Heart left ventricle (tissue), 16 donors: Measurements from ENCODE around the gene CYP2E1. TPM values are rescaled to one million over a fixed set of nuclear protein-coding genes. Genes with fewer than 3 reads are reported as not detected.

Source experiments
- ATAC-seq, 4 donors: fragments of 200-7000 bp; cut with Tn5 transposase; one replicate each; pipeline ENCODE4 v1.9.1; 2020 to 2022; ENCODE audit warnings: moderate library complexity in 4 of 4, mild to moderate bottlenecking in 3 of 4, moderate number of reproducible peaks in 1 of 4
- DNase-seq, 5 donors: peaks; one replicate each; pipeline ENCODE4 v3.0.0-alpha.2; 2020
- H3K27ac ChIP-seq, 12 donors: fragments of 200-600 bp; sonication (generic) in 4 of 12; one replicate each; pipeline versions ENCODE4 v1.5.0 to v1.8.0; 2016 to 2022; ENCODE audit warnings: mild to moderate bottlenecking in 2 of 12
- H3K27me3 ChIP-seq, 9 donors: fragments of 200-600 bp; sonication (generic) in 2 of 9; one replicate each; pipeline versions ENCODE4 v1.5.1 to v1.8.0; 2016 to 2022; ENCODE audit warnings: mild to moderate bottlenecking in 3 of 9
- H3K36me3 ChIP-seq, 9 donors: fragments of 200-600 bp; sonication (generic) in 2 of 9; one replicate each; pipeline versions ENCODE4 v1.5.0 to v1.8.0; 2018 to 2022; ENCODE audit warnings: mild to moderate bottlenecking in 2 of 9
- H3K4me1 ChIP-seq, 12 donors: fragments of 200-600 bp; sonication (generic) in 4 of 12; one replicate each; pipeline versions ENCODE4 v1.5.0 to v1.8.0; 2016 to 2022; ENCODE audit warnings: mild to moderate bottlenecking in 3 of 12
- H3K4me3 ChIP-seq, 12 donors: fragments of 200-600 bp; sonication (generic) in 4 of 12; one replicate each; pipeline versions ENCODE4 v1.5.0 to v1.8.0; 2017 to 2022; ENCODE audit warnings: mild to moderate bottlenecking in 9 of 12, moderate library complexity in 4 of 12
- H3K9me3 ChIP-seq, 12 donors: fragments of 200-600 bp; sonication (generic) in 4 of 12; one replicate each; pipeline versions ENCODE4 v1.5.0 to v1.8.0; 2016 to 2022; ENCODE audit warnings: mild to moderate bottlenecking in 1 of 12
- POLR2A ChIP-seq, 2 donors: fragments of 450-650 bp; IDR thresholded peaks; one replicate each; pipeline ENCODE4 v1.6.1; 2017; ENCODE audit warnings: antibody characterized with exemption in 2 of 2, mild to moderate bottlenecking in 2 of 2, moderate library complexity in 2 of 2
- WGBS, 4 donors: extraction: QIAGEN DNeasy Blood & Tissue Kit in 2 of 4; methylation state at CpG; one replicate each; pipeline versions ENCODE4 v1.1.5 to v1.1.7; 2013 to 2018; 5-methylcytosine and 5-hydroxymethylcytosine counted together
- intact Hi-C, 10 donors: fragments of 100-400 bp; cut with DNase I; formaldehyde crosslinking; loops; one replicate each; pipeline versions ENCODE4 v1.11.1 to v1.14.2; 2022
- polyA plus RNA-seq, 2 donors: library from polyadenylated mRNA; stranded (reverse); fragments of 200-250 nt; gene quantifications; one replicate each; pipeline ENCODE4 v1.2.3, GENCODE V29; 2013
- total RNA-seq, 9 donors: library from RNA; depleted of rRNA in 2 of 9; stranded (reverse); fragments of >200 nt in 2 of 9; fragmentation: NEBNext Ultra II Directional in 3 of 9; extraction: Animal tissue kit (Norgen Biotek cat#: 25700) in 3 of 9; gene quantifications; one replicate each; pipeline versions ENCODE4 v1.1.0 to v1.2.4, GENCODE V29; 2016 to 2023
- TF ChIP-seq, protein P1 (sequence below), 12 donors: fragments of 200-600 bp; sonication (generic) in 4 of 12; IDR thresholded peaks; one replicate each; pipeline versions ENCODE4 v1.5.0 to v1.8.0; 2018 to 2022; ENCODE audit warnings: antibody characterized with exemption in 12 of 12, mild to moderate bottlenecking in 5 of 12
- donor health status: ischemic (EF 13 %, LVEDD 7.1; RV severe dilation, severe dysfunction).
- donor health status: healthy with polysubstance abuse.
- donor health status: DM: no; HTN: yes; CAD: no.
- donor health status: DM: no; HTN: no; CAD: no.
- donor health status: ischemic (EF 25% LVEDD 6.9; RV normal size, moderate dysfunction).
- donor health status: ischemic (EF 25% LVEDD 5.7; RV mildly dilated, moderate dysfunction).
- donor health status: healthy.
- donor health status: DM: yes; HTN: yes; CAD: no.
- donor health status: ischemic (EF 35%, LVEDD 5.7; RV mildly dilated, moderate dysfunction).
- donor health status: nonischemic (EF 11% LVEDD 7.7; RV severe dilation, severe dysfunction).
- donor health status: DM: yes; HTN: yes; CAD: no.
- donor health status: PGD.
- donor health status: ischemic (EF 29% LVEDD 5.4; RV normal size, mild dysfunction).
- donor health status: nonischemic (EF 23%, LVEDD 6.1; RV moderate dilation, normal function).

The CYP2E1 gene
- total and polyA plus RNA-seq, 11 donors: 0.43 to 2.2 (median 0.82) TPM; not detected in 2

GRCh38 chr10:133525444-133525843 is 1.7 kb upstream of the CYP2E1 start:
- Histone ChIP-seq H3K9me3 (peaks cover 0 to 24% (median 13%) of the 10 kb centered on the region in 12 donors), H3K27me3 (peaks cover 13 to 48% (median 33%) of the 10 kb centered on the region in 9 donors), H3K36me3 (no peaks in the 10 kb centered on the region), H3K4me3 (no peak overlapping the region), H3K4me1 (peaks cover 0 to 30% (median 12%) of the 10 kb centered on the region in 12 donors), H3K27ac (no peak overlapping the region)
- WGBS, 4 donors: 84 to 88% (median 85%) methylated on average over 7 of the region's 7 CpGs
- intact Hi-C loops: loop anchor here in 1 of 10 donors (10.0 kb wide), 1 partner anchor 201 kb away; no protein-coding TSS in a partner anchor
- DNase-seq: no peak
- TF ChIP-seq, protein P1, sequence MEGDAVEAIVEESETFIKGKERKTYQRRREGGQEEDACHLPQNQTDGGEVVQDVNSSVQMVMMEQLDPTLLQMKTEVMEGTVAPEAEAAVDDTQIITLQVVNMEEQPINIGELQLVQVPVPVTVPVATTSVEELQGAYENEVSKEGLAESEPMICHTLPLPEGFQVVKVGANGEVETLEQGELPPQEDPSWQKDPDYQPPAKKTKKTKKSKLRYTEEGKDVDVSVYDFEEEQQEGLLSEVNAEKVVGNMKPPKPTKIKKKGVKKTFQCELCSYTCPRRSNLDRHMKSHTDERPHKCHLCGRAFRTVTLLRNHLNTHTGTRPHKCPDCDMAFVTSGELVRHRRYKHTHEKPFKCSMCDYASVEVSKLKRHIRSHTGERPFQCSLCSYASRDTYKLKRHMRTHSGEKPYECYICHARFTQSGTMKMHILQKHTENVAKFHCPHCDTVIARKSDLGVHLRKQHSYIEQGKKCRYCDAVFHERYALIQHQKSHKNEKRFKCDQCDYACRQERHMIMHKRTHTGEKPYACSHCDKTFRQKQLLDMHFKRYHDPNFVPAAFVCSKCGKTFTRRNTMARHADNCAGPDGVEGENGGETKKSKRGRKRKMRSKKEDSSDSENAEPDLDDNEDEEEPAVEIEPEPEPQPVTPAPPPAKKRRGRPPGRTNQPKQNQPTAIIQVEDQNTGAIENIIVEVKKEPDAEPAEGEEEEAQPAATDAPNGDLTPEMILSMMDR (IDR thresholded peaks at IDR 0.05): no peak
- TF ChIP-seq POLR2A (IDR thresholded peaks at IDR 0.05): no peak
- ATAC-seq: no peak

DNA sequence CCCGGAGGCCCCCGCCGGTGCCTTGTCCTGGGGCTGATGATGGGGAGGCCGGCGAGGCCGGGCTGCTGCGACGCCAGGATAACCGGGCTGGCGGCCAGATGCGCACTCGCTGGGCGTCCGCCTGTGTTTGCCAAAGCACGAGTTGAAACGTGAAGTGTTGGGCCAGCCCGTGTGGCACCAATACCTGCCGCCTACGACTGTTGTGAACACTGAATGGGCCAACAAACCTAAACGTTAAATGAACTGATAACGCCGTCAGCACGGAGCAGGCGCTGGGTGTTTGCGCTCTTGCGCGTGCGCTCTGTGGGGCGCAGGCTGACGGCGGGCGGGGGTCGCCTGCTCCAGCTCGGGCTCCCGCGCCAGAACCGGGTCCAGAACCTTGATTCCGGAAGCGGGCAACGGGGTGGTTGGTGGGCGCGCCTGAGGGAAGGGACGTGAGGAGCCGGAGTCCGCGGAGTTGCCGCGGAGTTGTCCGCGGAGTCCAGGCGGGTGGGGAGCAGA is 658 bp downstream of the CYP2E1 start:
- TF ChIP-seq POLR2A (IDR thresholded peaks at IDR 0.05): no peak
- TF ChIP-seq, protein P1 (IDR thresholded peaks at IDR 0.05): no peak
- Histone ChIP-seq H3K27me3 (peaks cover 13 to 72% (median 39%) of the 10 kb centered on the region in 9 donors), H3K4me3 (peak overlapping the region; percentile 1 to 52 (median 30)), H3K27ac (no peak overlapping the region), H3K4me1 (peaks cover 0 to 26% (median 12%) of the 10 kb centered on the region in 12 donors), H3K9me3 (peaks cover 0 to 19% (median 13%) of the 10 kb centered on the region in 12 donors), H3K36me3 (no peaks in the 10 kb centered on the region)
- peak in 2 of 4 donors; percentile 18 to 37 for ATAC-seq
- intact Hi-C loops: loop anchor here in 1 of 10 donors (10.0 kb wide), 1 partner anchor 203 kb away; no protein-coding TSS in a partner anchor
- 4 to 59% (median 13%) methylated on average over 34 to 51 of the region's 51 CpGs for WGBS, 4 donors
- no peak for DNase-seq

DNA sequence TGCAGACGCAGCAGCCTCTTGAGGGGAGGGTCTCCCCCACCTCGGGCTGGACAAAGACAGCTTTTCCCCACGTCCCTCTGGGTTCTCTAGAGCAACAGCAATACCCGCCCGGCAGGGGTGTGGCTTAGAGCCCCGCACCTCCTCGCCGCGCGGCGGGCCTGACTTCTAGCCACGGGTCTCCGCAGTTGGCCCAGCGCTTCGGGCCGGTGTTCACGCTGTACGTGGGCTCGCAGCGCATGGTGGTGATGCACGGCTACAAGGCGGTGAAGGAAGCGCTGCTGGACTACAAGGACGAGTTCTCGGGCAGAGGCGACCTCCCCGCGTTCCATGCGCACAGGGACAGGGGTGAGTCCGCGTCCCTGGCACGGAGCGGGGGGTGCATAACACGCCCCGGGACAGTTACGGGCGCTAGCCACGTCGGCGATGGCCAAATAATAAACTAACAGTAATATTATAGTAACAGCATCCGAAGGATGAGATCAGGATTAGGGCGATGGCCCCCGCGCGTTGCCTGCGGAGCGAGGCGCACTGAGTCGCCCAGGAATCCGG is 1.2 kb downstream of the CYP2E1 start:
- Histone ChIP-seq H3K4me3 (peak overlapping the region; percentile 1 to 52 (median 30)), H3K9me3 (peaks cover 0 to 14% (median 9%) of the 10 kb centered on the region in 12 donors), H3K4me1 (peaks cover 0 to 26% (median 12%) of the 10 kb centered on the region in 12 donors), H3K36me3 (no peaks in the 10 kb centered on the region), H3K27ac (no peak overlapping the region), H3K27me3 (peaks cover 13 to 77% (median 39%) of the 10 kb centered on the region in 9 donors)
- no peak for DNase-seq
- 2 to 53% (median 9%) methylated on average over 22 to 50 of the region's 50 CpGs for WGBS, 4 donors
- TF ChIP-seq POLR2A (IDR thresholded peaks at IDR 0.05): no peak
- TF ChIP-seq, protein P1 (IDR thresholded peaks at IDR 0.05): no peak
- intact Hi-C loops: loop anchor here in 1 of 10 donors (10.0 kb wide), 1 partner anchor 204 kb away; no protein-coding TSS in a partner anchor
- ATAC-seq: peak in 2 of 4 donors; percentile 7 to 21

GRCh38 chr10:133528845-133529575 is 1.8 kb downstream of the CYP2E1 start:
- peak overlapping the region; percentile 1 to 52 (median 30) for H3K4me3 ChIP-seq
- H3K9me3 ChIP-seq: peaks cover 0 to 7% (median 3%) of the 10 kb centered on the region in 12 donors
- ATAC-seq (peak in 3 of 4 donors; percentile 20 to 61 (median 57)), DNase-seq (no peak)
- WGBS, 4 donors: 2 to 41% (median 10%) methylated on average over 22 to 37 of the region's 37 CpGs
- peaks cover 0 to 26% (median 12%) of the 10 kb centered on the region in 12 donors for H3K4me1 ChIP-seq
- no peaks in the 10 kb centered on the region for H3K36me3 ChIP-seq
- H3K27ac ChIP-seq: no peak overlapping the region
- no peak for TF ChIP-seq POLR2A (IDR thresholded peaks at IDR 0.05)
- TF ChIP-seq, protein P1 (IDR thresholded peaks at IDR 0.05): no peak
- H3K27me3 ChIP-seq: peaks cover 13 to 83% (median 39%) of the 10 kb centered on the region in 9 donors
- intact Hi-C loops: loop anchor here in 1 of 10 donors (10.0 kb wide), 1 partner anchor 204 kb away; no protein-coding TSS in a partner anchor
